ENCODE data around the gene TIMM10.

TIMM10 gene

DNA sequence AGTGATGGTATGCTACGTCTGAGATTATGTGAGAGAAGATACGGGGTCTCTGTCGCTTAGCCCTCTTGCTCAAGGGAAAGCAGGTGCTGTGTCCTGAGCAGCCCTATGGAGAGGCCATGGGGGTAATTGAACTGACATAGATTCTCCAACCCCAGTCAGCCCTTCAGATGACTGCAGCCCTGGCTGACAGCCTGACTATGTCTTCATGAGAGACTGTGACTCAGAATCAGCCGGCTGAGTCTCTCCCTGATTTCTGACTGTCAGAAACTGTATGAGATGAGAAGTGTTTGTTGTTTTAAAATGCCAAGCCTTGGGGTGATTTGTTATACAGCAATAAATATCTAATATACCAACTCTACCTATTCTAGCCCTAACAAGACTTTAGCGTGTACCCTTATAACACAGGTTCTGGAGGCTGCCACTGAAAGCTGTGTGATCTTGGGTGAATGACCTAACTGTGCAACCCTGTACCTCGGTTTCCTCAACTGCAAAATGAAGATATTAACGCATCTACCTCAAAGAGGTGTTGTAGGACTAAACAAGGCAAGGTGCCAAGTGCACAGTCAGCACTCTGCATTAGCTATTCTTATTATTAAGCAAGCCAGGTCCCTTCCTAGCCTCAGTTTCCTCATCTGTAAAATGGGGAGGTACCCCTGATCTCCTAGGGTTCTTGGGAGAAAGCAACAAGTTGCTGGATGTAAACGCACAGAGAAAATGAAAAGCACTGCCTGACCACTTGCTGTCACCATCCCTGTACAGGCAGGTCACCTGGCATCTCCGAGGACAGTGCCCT lies 39.9 kb downstream of the TIMM10 start:
- no peak for DNase-seq (ENCODE audit: low read depth)

DNA sequence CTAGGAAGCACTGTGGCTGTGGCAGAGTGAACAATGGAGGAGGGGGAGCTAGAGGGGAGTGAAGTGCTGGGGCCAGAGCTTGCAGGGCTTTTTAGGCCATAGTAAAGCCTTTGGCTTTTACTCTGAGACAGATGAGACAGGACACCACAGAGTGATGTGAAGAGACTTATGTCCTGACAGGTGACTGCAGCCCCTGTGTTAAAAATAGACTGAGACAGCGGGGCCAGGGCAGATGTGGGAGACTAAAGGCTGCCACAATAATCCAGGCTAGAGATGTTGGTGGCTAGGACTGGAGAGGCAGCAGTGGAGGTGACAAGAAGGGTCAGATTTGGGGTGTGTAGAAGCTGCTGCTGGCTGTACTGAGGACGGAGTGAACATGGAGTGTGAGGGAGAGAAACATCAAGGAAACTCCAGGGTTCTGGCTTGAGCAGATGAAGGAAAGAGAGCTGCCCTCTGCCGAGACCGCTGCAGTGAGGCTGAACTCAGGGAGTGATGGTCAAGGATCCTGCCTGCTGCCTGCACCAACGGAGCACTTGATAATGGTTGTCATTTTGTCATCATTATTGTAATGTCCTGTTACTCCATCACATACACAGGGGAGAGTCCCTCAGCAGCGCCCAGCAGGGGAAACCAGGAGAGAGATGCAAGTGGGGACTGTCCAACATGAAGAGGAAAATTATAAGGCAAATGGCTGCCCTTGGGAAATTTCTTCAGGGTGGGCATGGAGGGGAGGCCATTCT lies 42.5 kb downstream of the TIMM10 start:
- no peak for DNase-seq (ENCODE audit: low read depth)
- H3K4me3 ChIP-seq (ENCODE audit: low read depth, low read length), result no peak overlapping the region

More for the DNA sequence above, 39.9 kb downstream of the TIMM10 start:
- H3K4me3 ChIP-seq (ENCODE audit: low read depth, low read length), result no peak overlapping the region

DNA sequence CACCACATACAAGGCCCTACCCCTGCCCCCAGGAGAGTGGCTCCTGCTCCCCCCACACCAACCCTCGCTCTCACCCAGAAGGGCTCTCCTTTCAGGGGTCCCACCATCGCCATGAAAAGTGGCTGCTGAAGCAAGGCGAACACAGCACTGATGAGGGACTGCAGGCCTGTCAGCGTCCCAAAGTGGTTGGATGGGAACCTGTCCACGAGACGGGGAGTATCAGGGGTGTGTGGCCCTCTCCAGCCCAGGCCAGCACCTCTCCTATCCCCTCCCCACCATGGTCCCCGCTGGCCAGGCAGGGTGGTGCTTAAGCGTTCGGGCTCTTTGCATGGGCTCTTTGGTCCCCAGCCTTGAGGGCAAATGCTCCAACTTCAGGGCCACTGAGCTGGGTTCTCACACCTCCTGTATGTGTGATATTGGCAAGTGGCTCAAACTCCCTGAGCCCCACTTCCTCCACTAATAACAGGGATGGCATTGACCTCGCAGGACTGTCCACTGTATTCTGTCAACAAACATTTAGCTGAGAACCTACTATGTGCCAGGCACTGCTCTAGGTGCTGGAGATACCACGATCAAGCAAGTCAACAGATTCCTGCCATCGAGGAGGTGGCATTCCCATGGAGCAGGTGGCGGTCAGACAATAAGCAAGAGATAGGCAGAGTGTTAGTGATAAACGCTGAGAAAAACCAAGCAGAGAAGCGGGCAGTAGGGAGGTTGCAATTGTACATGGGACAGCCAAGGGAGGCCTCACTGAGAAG lies 43.4 kb downstream of the TIMM10 start:
- no peak overlapping the region for H3K4me3 ChIP-seq (ENCODE audit: low read depth, low read length)
- DNase-seq (ENCODE audit: low read depth), result no peak

DNA sequence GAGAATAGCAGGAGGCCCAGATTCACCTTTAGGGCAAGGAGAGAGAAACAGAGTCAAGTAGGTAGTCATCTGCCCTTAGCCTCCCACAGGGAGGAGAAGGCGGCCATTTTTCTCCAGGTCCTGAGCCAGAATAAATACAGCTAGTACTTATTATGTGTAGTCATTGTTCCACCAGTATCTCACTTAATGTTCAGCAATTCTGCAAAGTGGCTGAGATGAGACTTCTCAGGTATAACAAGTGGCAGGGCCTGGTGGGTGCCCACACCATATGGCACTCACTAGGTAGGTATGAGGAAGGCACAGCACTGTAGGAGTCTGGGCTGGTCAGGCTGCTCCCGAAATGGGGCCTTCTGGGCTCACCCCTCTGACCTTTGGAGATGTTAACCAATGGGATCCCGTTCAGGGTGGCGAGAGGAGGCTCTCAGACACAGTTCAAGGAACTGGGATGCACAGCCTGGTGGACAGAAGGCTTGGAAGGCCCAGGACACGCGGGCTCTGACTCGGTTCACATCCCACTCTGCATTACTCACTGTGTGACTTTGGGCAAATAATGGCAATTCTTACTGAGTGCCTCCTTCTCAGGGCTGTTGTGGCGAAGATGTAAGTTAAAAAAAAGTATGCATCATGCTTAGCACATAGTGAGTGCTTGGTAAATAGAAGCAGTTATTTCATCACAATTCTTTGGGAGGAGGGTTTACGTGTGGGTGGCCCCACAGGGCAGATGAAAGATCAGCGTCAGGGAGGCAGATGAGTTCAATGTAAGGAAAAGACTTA lies 45.1 kb downstream of the TIMM10 start:
- DNase-seq (ENCODE audit: low read depth), result peak; percentile 62

DNA sequence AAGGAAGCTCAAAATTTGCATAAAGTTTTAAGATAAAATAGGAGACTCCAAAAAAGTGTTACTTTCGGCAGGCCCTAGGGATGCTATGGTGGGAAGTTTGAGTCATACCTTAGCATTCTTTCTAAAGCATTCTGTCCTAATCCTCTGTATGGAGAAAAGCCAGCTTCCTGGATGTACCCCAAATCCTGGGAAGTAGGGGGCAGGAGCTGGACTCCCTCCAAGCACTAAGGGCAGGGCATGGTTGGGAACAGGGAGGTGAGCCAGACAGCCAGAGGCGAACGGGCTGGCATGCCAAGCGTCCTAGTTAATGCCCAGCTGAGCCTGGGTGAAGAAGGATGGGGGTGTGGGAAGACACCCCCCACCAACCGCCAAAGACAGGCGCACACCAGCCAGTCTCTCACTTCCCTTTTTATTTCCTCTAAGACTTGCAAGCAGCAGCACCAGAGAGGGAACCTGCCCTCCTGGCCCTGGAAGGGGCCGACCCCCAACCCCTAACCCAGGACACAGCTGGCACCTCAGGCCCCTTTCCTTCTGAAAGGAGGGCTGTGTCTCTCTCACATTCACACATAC lies 46.3 kb downstream of the TIMM10 start:
- H3K4me3 ChIP-seq (ENCODE audit: low read depth, low read length), result no peak overlapping the region
- DNase-seq (ENCODE audit: low read depth), result no peak

More for the DNA sequence above, 45.1 kb downstream of the TIMM10 start:
- H3K4me3 ChIP-seq (ENCODE audit: low read depth, low read length), result no peak overlapping the region

DNA sequence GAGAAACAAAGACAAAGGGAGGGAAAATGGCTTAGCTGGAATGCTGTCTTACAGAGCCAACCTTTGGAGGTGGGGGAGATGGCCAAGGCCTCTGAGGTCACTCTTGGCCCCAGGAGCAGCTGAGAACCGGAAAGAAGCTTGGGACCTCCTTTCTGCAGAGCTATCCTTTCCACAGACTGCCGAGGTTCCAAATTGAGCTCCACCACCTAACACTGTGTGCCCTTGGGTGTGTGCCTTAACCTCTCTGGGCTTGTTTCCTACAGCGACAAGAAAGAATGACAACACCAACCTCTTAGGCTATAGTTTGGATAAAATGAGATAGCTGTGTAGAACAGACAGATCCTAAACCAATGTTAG lies 47.0 kb downstream of the TIMM10 start:
- DNase-seq (ENCODE audit: low read depth), result no peak
- no peak overlapping the region for H3K4me3 ChIP-seq (ENCODE audit: low read depth, low read length)

DNA sequence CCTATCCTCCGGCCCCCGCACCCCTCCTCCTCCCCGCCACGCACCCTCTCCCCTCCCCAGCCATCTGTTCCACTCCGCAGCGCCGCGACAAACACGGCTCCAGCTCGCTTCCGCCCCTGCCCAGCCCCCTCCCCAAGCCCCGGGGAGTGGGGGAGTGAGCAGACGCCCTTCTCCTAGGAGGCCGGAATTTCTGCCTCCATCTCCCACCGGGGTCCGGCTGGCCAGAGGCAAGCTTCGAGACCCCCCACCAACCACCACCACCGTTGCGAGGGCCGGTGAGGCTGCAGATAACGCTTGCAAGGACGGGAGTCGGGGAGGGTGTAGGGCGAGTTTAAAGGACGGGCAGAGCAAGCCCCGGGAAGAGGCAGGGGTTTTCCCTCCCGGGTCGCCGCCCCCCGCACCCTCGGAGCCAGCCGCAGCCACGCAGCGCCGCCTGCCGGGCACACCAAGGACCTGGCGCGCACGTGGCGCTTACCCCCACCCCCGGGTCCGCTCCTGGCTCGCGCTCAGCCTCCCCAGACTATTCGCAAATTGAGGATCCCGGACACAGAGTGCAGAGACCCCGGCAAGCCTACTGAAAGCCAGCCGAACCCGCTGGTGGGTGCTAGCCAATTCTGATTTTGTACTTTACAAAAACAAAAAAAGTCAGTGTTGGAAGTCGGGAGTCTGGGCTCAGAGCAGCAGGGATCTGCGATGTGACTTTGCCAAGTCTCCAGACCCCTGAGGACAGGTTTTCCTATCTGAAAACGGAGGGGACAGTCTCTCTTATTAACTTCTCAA lies 47.6 kb downstream of the TIMM10 start:
- DNase-seq (ENCODE audit: low read depth), result no peak
- peak overlapping the region; percentile 53 for H3K4me3 ChIP-seq (ENCODE audit: low read depth, low read length)

DNA sequence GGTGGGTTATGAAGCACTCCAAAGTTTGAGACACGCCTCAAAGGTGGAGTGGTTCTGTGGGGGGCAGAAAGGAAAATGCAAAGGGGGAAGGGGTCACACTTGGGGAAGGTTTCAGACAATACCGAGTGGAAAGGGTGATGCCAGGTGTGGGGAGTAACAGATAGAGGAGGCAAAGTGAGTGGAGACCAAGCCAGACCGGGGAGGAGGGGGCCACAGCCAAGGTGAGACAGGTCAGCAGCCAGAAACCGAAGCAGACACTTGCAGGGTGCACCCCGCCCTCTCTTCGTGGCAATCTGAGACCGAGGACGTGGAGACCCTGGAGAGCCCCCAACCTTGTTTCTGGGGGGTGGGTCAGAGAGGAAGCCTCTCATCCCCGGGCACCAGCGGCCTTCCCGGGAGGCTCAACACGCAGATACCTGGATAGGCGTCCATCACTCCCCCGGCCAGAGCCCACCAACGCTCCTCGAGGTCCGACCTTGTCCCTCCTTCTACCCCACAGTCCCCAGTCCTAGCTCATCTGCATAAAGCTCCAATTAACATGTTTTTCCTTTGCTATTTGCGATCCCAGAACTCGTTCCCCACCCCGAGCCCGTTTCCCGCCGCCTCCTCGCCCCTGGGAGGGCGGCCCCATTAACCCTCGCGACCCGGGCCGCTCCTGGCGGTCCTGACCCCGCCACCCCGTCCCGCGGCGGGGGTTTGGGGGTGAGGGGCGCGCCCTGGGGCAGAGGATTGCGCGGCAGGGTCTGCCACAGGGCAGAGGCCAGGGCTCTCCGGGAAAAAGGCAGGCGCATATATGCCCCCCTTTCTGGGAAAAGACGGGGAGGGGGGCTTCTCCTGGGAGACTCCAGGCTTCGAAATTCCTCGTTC lies 48.4 kb downstream of the TIMM10 start:
- peak overlapping the region; percentile 53 for H3K4me3 ChIP-seq (ENCODE audit: low read depth, low read length)

DNA sequence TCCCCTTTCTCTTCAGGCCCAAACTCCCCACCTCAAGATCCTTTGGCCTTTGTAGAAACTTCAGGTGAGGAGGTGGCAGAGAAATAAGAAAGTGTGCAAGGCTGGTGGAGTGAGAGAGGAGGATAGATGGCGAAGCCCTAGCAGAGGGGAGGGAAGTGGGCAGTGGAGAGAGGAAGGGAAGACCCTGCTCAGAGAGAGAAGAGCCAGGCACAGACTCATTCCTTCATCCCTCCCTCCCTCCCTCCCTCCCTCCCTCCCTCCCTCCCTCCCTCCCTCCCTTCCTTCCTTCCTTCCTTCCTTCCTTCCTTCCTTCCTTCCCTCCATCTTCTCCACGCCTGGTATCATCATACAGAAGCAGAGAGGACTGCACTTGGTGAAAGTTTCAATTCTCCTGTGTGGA lies 49.2 kb downstream of the TIMM10 start:
- DNase-seq (ENCODE audit: low read depth), result no peak

More for the DNA sequence above, 48.4 kb downstream of the TIMM10 start:
- DNase-seq (ENCODE audit: low read depth), result no peak

DNA sequence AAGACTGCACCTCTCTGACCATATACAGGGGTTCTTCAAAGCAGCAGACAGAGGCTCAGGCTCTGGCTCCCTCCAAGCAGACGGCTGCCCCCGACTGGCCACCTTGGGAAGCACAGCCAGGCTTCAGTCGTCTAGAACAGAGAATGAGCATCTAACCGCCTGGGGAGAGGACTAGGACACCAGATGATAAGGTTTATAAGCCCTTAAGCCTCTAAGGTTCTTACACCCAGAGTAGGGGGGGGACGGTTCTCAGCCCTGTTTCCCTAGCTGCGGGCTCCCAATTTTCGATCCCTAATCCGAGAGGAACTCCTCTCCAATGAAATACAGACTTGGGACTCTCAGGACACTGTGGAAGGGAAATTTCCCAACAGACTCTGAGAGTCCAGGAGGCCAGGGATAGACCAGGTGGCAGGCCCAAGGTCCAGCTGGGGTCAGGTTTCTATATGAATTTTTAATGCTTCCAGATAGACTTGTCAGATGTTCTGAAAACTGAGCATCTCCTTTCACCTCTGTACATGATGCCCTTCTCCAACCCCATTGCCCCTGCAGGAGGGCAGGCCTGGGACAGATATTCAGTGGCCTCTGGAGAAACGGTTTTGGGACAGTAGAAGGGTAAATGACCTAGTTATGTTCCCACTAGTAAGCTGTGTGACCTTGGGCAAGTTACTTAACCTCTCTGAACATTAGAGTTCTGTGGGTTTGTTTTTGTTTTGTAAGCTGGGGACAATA lies 50.0 kb downstream of the TIMM10 start:
- H3K4me3 ChIP-seq (ENCODE audit: low read depth, low read length), result no peak overlapping the region
- no peak for DNase-seq (ENCODE audit: low read depth)

More for the DNA sequence above, 49.2 kb downstream of the TIMM10 start:
- no peak overlapping the region for H3K4me3 ChIP-seq (ENCODE audit: low read depth, low read length)

DNA sequence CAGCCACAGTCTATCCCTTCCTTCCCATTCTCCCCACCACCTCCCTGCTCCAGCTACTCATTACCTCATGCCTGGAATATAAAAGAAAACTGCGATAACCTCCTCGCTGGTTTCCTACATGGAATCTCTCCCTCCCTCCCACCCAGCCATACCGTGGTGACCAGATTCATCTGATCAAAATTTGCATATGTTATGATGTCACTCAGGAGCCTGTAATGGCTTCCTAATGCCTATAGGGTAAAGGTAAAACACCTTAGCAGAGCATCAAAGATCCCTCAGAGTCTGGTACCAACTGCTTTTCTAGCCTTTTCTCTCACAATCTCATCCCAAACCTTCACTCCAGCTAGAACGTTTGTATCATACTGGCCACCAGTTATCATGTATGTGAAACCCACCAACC lies 50.6 kb downstream of the TIMM10 start:
- H3K4me3 ChIP-seq (ENCODE audit: low read depth, low read length), result no peak overlapping the region
- no peak for DNase-seq (ENCODE audit: low read depth)

DNA sequence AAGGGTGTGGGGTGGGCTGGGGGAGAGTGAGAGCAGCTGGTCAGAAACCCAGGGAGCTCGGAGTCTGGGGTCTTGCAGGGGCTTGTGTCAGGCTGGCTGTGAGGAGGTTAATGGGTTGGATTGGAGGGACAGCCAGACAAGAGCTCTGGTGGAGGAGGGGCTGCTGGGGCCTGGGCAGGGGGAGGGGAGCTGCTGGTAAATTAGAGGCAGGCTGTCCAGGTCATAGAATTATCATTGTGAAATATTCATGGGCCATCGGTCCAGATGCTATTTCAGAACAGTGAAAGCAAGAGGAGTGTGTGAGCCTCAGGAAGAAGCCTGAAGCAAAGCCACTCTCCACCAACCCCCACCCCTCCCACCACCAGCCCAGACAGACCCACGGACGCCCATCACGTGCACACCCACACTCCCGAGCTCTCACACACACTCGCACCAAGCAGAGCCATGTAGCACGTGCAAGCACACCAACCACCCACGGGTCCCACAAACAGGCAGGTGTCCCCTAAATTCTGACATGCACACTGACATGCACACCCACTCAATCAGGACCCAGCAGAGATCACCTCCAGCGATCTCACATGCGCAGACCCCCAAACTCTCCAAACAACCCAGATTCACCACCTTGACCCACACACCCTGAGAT lies 51.4 kb downstream of the TIMM10 start:
- DNase-seq (ENCODE audit: low read depth), result no peak
- H3K4me3 ChIP-seq (ENCODE audit: low read depth, low read length), result no peak overlapping the region

All from skeletal muscle cell (primary cell).